HFFc6 (cell line): ENCODE results near the gene DNLZ. TPM values are rescaled to one million over a fixed set of nuclear protein-coding genes. Genes with fewer than 3 reads are reported as not detected.
A peak's percentile ranks its signal among the peaks of the same experiment; 100 is the strongest.

Experiments
- DNase-seq: peaks from one replicate; pipeline ENCODE4 v3.0.0-alpha.2; 2018
- H3K27ac Mint-ChIP-seq: 2 replicates; pipeline ENCODE4 v1.8.0; 2020; ENCODE audit warnings: mild to moderate bottlenecking, mixed read lengths
- H3K27me3 Mint-ChIP-seq: 2 replicates; pipeline ENCODE4 v1.8.0; 2021; ENCODE audit warnings: mild to moderate bottlenecking, moderate library complexity, mixed read lengths; ENCODE audit not compliant: insufficient read depth
- H3K36me3 Mint-ChIP-seq: 2 replicates; pipeline ENCODE4 v1.8.0; 2021; ENCODE audit warnings: low read depth, mixed read lengths
- H3K4me1 Mint-ChIP-seq: 2 replicates; pipeline ENCODE4 v1.8.0; 2020; ENCODE audit warnings: low read depth, mixed read lengths
- H3K4me3 Mint-ChIP-seq: 2 replicates; pipeline ENCODE4 v1.8.0; 2020; ENCODE audit warnings: mild to moderate bottlenecking, moderate library complexity, mixed read lengths
- H3K9me3 Mint-ChIP-seq: 2 replicates; pipeline ENCODE4 v1.8.0; 2020; ENCODE audit warnings: mild to moderate bottlenecking, mixed read lengths
- CTCF ChIP-seq: fragments of 200-600 bp; sonication (generic); IDR thresholded peaks from 2 replicates; pipeline ENCODE4 v1.5.0; 2021; ENCODE audit warnings: antibody characterized with exemption, mild to moderate bottlenecking
- total RNA-seq, 6 experiments: library from RNA; stranded (reverse); fragmentation: NEBNext Ultra II Directional; extraction: Animal tissue kit (Norgen Biotek cat#: 25700); gene quantifications; 2 replicates in 1 of 6; 3 replicates in 5 of 6; pipeline ENCODE4 v1.2.3, GENCODE V29; 2021

Gene DNLZ
- total RNA-seq, 6 experiments from 2014 or later = 28.5 to 33.3 (median 30.4) TPM

- peaks cover 2% of the 10 kb centered on the region; the same call in 1 of the 2 replicates for H3K27me3 Mint-ChIP-seq
- H3K4me3 Mint-ChIP-seq = peak within 1 kb of the TSS; percentile 83
- no peaks in the 10 kb centered on the region; the same call in 1 of the 2 replicates for H3K36me3 Mint-ChIP-seq
- peaks cover 13% of the 10 kb centered on the region for H3K4me1 Mint-ChIP-seq
- H3K27ac Mint-ChIP-seq = peak within 1 kb of the TSS; percentile 90
- H3K9me3 Mint-ChIP-seq = no peaks in the 10 kb centered on the region
- no peak for TF ChIP-seq CTCF
- DNase-seq = peak; percentile 50
These were observed 10.0 kb upstream of the DNLZ start, which contains the start of gene CARD9 for GRCh38 chr9:136373300-136374182. Gene CARD9, minus strand, starts transcription at chr9:136373669. Its CDS starts 1,591 bp downstream, at chr9:136372078.

- H3K36me3 Mint-ChIP-seq = no peaks in the 10 kb centered on the region; the same call in 1 of the 2 replicates
- peaks cover 2% of the 10 kb centered on the region; the same call in 1 of the 2 replicates for H3K27me3 Mint-ChIP-seq
- H3K4me3 Mint-ChIP-seq = peak overlapping the region; percentile 83
- peak; percentile 58 for TF ChIP-seq CTCF
- H3K9me3 Mint-ChIP-seq = no peaks in the 10 kb centered on the region
- H3K27ac Mint-ChIP-seq = peak overlapping the region; percentile 90
- peak; percentile 75 for DNase-seq
- peaks cover 13% of the 10 kb centered on the region for H3K4me1 Mint-ChIP-seq
These were observed 9.2 kb upstream of the DNLZ start for GRCh38 chr9:136372561-136373299.

GRCh38 chr9:136372006-136372405, 8.5 kb upstream of the DNLZ start:
- Mint-ChIP-seq H3K4me1 (peaks cover 13% of the 10 kb centered on the region), H3K36me3 (no peaks in the 10 kb centered on the region; the same call in 1 of the 2 replicates), H3K27ac (peak overlapping the region; percentile 90; the same call in 1 of the 2 replicates)

GRCh38 chr9:136371533-136371880, 8.0 kb upstream of the DNLZ start:
- Mint-ChIP-seq H3K36me3 (no peaks in the 10 kb centered on the region; the same call in 1 of the 2 replicates), H3K27me3 (peaks cover 2% of the 10 kb centered on the region; the same call in 1 of the 2 replicates), H3K27ac (no peak overlapping the region), H3K4me1 (peaks cover 13% of the 10 kb centered on the region), H3K4me3 (no peak overlapping the region), H3K9me3 (no peaks in the 10 kb centered on the region)
- TF ChIP-seq CTCF = no peak
- no peak for DNase-seq

More at GRCh38 chr9:136372006-136372405, 8.5 kb upstream of the DNLZ start:
- DNase-seq = no peak
- Mint-ChIP-seq H3K9me3 (no peaks in the 10 kb centered on the region), H3K27me3 (peaks cover 2% of the 10 kb centered on the region; the same call in 1 of the 2 replicates), H3K4me3 (peak overlapping the region; percentile 83; the same call in 1 of the 2 replicates)
- TF ChIP-seq CTCF = no peak

- no peak for DNase-seq
- H3K4me1 Mint-ChIP-seq = peaks cover 13% of the 10 kb centered on the region
- no peak overlapping the region for H3K4me3 Mint-ChIP-seq
- no peaks in the 10 kb centered on the region for H3K9me3 Mint-ChIP-seq
- no peak overlapping the region for H3K27ac Mint-ChIP-seq
- TF ChIP-seq CTCF = no peak
- H3K27me3 Mint-ChIP-seq = peaks cover 2% of the 10 kb centered on the region; the same call in 1 of the 2 replicates
- H3K36me3 Mint-ChIP-seq = no peaks in the 10 kb centered on the region; the same call in 1 of the 2 replicates
These were observed 7.4 kb upstream of the DNLZ start for GRCh38 chr9:136370687-136371532.
